ENCODE measurements around the gene CNPY3.

DNA sequence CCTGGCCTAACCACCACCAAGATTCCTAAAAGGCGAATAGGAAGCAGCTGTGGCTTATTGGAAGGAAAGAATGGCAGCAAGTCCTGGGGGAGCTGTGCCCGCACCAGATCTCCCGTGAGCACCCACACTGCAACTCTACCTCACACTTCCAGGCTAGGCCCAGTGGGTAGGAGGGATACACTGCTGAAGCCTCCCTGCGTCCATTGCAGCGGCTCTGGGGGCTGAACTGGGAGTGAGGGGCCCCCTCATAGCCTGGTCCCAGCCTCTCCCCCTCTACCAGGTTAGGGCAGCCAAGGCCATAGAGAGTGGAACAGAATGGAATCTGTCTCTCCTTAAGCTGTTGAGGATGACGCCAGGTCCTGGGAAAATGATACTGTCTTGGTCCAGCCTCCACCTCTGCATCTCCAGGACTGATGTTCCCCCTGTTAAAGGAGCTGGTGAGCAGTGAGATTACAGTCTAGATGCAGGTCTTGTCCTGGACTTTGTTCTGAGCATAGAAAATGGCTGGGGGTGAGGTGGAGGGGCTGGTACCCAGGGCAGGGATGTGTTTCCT is 11.3 kb downstream of the CNPY3 start:
- TF ChIP-seq, protein P1, sequence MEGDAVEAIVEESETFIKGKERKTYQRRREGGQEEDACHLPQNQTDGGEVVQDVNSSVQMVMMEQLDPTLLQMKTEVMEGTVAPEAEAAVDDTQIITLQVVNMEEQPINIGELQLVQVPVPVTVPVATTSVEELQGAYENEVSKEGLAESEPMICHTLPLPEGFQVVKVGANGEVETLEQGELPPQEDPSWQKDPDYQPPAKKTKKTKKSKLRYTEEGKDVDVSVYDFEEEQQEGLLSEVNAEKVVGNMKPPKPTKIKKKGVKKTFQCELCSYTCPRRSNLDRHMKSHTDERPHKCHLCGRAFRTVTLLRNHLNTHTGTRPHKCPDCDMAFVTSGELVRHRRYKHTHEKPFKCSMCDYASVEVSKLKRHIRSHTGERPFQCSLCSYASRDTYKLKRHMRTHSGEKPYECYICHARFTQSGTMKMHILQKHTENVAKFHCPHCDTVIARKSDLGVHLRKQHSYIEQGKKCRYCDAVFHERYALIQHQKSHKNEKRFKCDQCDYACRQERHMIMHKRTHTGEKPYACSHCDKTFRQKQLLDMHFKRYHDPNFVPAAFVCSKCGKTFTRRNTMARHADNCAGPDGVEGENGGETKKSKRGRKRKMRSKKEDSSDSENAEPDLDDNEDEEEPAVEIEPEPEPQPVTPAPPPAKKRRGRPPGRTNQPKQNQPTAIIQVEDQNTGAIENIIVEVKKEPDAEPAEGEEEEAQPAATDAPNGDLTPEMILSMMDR (IDR thresholded peaks at IDR 0.05), result no peak
- TF ChIP-seq POLR2A (IDR thresholded peaks at IDR 0.05), result no peak

Measured in thyroid gland (tissue), 4 donors.